HepG2 (cell line): ENCODE data around the gene HSPA1L. TPM values are rescaled to one million over a fixed set of nuclear protein-coding genes. Genes with fewer than 3 reads are reported as not detected.

Experiments used
- ATF7-NPFF ChIP-seq: sonication (generic); formaldehyde crosslinking; IDR thresholded peaks from 2 replicates; pipeline ENCODE4 v1.8.1; 2023; ENCODE audit warnings: mild to moderate bottlenecking, low read depth, missing genetic modification reagents, moderate library complexity
- GATAD1 ChIP-seq: IDR thresholded peaks from 2 replicates; pipeline ENCODE4 v1.6.1; 2016; ENCODE audit warnings: missing genetic modification reagents, missing compliant biosample characterization
- HMG20B ChIP-seq: conservative IDR thresholded peaks from 2 replicates; pipeline ENCODE4 v1.6.1; 2016; ENCODE audit warnings: missing genetic modification reagents, missing compliant biosample characterization
- HMGXB4 ChIP-seq, 2 experiments: sonication (generic) in 1 of 2; formaldehyde crosslinking in 1 of 2; IDR thresholded peaks; 2 replicates each; pipeline versions ENCODE4 v1.4.0 to v1.6.1; 2018 to 2020; ENCODE audit warnings: missing genetic modification reagents in 2 of 2, borderline replicate concordance in 1 of 2, low read depth in 1 of 2, mild to moderate bottlenecking in 1 of 2, missing biosample characterization in 1 of 2
- MTA3 ChIP-seq: sonication (generic); formaldehyde crosslinking; IDR thresholded peaks from 2 replicates; pipeline ENCODE4 v1.4.0; 2020; ENCODE audit warnings: missing genetic modification reagents
- MTERF4 ChIP-seq: sonication (generic); formaldehyde crosslinking; IDR thresholded peaks from 2 replicates; pipeline ENCODE4 v1.8.0; 2023; ENCODE audit warnings: mild to moderate bottlenecking, missing genetic modification reagents
- TGIF2 ChIP-seq: IDR thresholded peaks from 2 replicates; pipeline ENCODE4 v1.6.1; 2016; ENCODE audit warnings: control low read depth, missing compliant biosample characterization
- ZNF350 ChIP-seq: sonication (generic); formaldehyde crosslinking; IDR thresholded peaks from 2 replicates; pipeline ENCODE4 v1.4.0; 2020; ENCODE audit warnings: mild to moderate bottlenecking, low read depth, missing genetic modification reagents, borderline replicate concordance
- ZNF383 ChIP-seq: sonication (generic); formaldehyde crosslinking; IDR thresholded peaks from 2 replicates; pipeline ENCODE4 v1.4.0; 2020; ENCODE audit warnings: missing genetic modification reagents, mild to moderate bottlenecking, borderline replicate concordance
- ZNF652 ChIP-seq: IDR thresholded peaks from 2 replicates; pipeline ENCODE4 v1.6.1; 2016; ENCODE audit warnings: low read depth, borderline replicate concordance
- ZNF792 ChIP-seq: IDR thresholded peaks from 2 replicates; pipeline ENCODE4 v1.6.1; 2016
- ZNF816 ChIP-seq: sonication (generic); formaldehyde crosslinking; IDR thresholded peaks from 2 replicates; pipeline ENCODE4 v1.8.0; 2022; ENCODE audit warnings: missing genetic modification reagents, mild to moderate bottlenecking, borderline replicate concordance
- ZNF879 ChIP-seq: sonication (generic); formaldehyde crosslinking; IDR thresholded peaks from 2 replicates; pipeline ENCODE4 v1.8.1; 2023; ENCODE audit warnings: missing genetic modification reagents
- polyA plus RNA-seq, 8 experiments: library from polyadenylated mRNA; depleted of rRNA in 3 of 8; stranded (reverse) in 7 of 8; unstranded in 1 of 8; fragments of >200 nt; fragmentation: Illumina TruSeq in 4 of 8; extraction: Trizol in 4 of 8; gene quantifications; 2 replicates each; pipeline versions ENCODE4 v1.2.1 to v1.2.3, GENCODE V29; 2011 to 2016; ENCODE audit warnings: low read depth in 4 of 8, missing spikeins in 1 of 8, mixed read lengths in 1 of 8; ENCODE audit not compliant: insufficient read depth in 1 of 8
- total RNA-seq, 5 experiments: library from RNA; depleted of rRNA; stranded (reverse); fragments of >200 nt; fragmentation: Illumina TruSeq; extraction: Trizol; gene quantifications; 2 replicates each; pipeline ENCODE4 v1.2.3, GENCODE V29; 2016; ENCODE audit warnings: low read depth in 1 of 5
- TF ChIP-seq, protein P1 (sequence below), 2 experiments: sonication (generic) in 1 of 2; formaldehyde crosslinking in 1 of 2; IDR thresholded peaks; 2 replicates each; pipeline versions ENCODE4 v1.4.0 to v1.6.1; 2016 to 2020; ENCODE audit warnings: borderline replicate concordance in 1 of 2, low read depth in 1 of 2, mild to moderate bottlenecking in 1 of 2, missing genetic modification reagents in 1 of 2
- TF ChIP-seq, protein P2 (sequence below): sonication (generic); formaldehyde crosslinking; IDR thresholded peaks from 2 replicates; pipeline ENCODE4 v1.4.0; 2020; ENCODE audit warnings: missing genetic modification reagents

The HSPA1L gene
- total and polyA plus RNA-seq, 2 of the 13 experiments (the other 11 are each of a cell fraction or from before 2014, with no cell fraction given), result 0.55 to 1.0 TPM

GRCh38 chr6:31765910-31766794, 48.9 kb downstream of the HSPA1L start (continued):
- TF ChIP-seq MTERF4 (CRISPR knock-in tag) (peak; percentile 71; the same call in 1 of the 2 replicates), TGIF2 (CRISPR knock-in tag) (no peak), ZNF816 (no peak), ZNF792 (CRISPR knock-in tag) (no peak), GATAD1 (CRISPR knock-in tag) (no peak; the same call in 1 of the 2 replicates), ZNF652 (CRISPR knock-in tag) (no peak), ZNF350 (CRISPR knock-in tag) (peak; percentile 60; the same call in 1 of the 2 replicates), ZNF383 (CRISPR knock-in tag) (no peak), ZNF879 (CRISPR knock-in tag) (peak; percentile 30; the same call in 1 of the 2 replicates), ATF7-NPFF (peak; percentile 82), MTA3 (CRISPR knock-in tag) (no peak), HMG20B (no peak), HMGXB4 (CRISPR knock-in tag; IDR thresholded peaks at IDR 0.05; ENCODE audit: borderline replicate concordance in 1 of 2, low read depth in 1 of 2) (0 out of 4 replicates have a peak, but pooled peaks of 1 of the 2 experiments have one; percentile 33)
- TF ChIP-seq, protein P1, sequence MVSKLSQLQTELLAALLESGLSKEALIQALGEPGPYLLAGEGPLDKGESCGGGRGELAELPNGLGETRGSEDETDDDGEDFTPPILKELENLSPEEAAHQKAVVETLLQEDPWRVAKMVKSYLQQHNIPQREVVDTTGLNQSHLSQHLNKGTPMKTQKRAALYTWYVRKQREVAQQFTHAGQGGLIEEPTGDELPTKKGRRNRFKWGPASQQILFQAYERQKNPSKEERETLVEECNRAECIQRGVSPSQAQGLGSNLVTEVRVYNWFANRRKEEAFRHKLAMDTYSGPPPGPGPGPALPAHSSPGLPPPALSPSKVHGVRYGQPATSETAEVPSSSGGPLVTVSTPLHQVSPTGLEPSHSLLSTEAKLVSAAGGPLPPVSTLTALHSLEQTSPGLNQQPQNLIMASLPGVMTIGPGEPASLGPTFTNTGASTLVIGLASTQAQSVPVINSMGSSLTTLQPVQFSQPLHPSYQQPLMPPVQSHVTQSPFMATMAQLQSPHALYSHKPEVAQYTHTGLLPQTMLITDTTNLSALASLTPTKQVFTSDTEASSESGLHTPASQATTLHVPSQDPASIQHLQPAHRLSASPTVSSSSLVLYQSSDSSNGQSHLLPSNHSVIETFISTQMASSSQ (IDR thresholded peaks at IDR 0.05; ENCODE audit: low read depth), result no peak
- TF ChIP-seq, protein P1 (CRISPR knock-in tag; IDR thresholded peaks at IDR 0.05; ENCODE audit: borderline replicate concordance), result peak; percentile 51; the same call in 1 of the 2 replicates
- TF ChIP-seq, protein P2, sequence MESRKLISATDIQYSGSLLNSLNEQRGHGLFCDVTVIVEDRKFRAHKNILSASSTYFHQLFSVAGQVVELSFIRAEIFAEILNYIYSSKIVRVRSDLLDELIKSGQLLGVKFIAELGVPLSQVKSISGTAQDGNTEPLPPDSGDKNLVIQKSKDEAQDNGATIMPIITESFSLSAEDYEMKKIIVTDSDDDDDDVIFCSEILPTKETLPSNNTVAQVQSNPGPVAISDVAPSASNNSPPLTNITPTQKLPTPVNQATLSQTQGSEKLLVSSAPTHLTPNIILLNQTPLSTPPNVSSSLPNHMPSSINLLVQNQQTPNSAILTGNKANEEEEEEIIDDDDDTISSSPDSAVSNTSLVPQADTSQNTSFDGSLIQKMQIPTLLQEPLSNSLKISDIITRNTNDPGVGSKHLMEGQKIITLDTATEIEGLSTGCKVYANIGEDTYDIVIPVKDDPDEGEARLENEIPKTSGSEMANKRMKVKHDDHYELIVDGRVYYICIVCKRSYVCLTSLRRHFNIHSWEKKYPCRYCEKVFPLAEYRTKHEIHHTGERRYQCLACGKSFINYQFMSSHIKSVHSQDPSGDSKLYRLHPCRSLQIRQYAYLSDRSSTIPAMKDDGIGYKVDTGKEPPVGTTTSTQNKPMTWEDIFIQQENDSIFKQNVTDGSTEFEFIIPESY (CRISPR knock-in tag), result 0 out of 2 replicates have a peak, but pooled peaks have one; percentile 12
